ENCODE measurements around the gene TRPV6.

The TRPV6 gene

DNA sequence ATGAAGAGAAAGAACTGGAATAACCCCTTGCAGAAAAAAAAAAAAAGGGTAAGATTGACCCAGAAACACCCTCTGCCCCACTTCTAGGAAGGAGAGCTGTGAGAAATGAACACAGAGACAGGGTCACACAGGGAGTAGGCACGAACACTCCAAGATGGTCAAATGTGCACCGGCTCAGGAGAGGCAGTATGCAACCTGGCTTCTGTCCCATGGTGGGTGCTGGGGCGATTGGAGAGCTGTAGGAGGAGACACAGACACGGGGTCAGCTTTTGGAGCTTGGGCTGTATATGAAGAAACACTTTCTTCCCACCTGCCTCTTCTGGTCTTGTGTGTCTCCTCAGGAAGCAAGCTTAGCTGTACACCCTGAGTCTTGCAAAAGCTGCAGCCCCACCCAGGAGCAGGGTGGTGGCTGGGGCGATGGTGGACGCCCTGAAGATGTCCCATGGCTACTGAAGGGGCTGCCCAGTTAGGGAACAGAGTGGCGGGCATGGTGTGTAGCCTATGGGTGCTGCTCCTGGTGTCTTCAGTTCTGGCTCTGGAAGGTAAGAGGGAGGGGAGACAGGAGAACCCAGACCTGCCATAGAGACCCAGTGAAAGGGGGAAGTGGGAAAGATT, 22.7 kb downstream of the TRPV6 start:
- Histone ChIP-seq H3K27me3 (ENCODE audit: insufficient read depth, low read depth, severe bottlenecking) (no peaks in the 10 kb centered on the region), H3K4me3 (ENCODE audit: low read depth, low read length) (no peak overlapping the region)

GRCh38 chr7:142862351-142862750, 23.2 kb downstream of the TRPV6 start:
- Histone ChIP-seq H3K4me3 (ENCODE audit: low read depth, low read length) (no peak overlapping the region), H3K9me3 (ENCODE audit: severe bottlenecking) (no peaks in the 10 kb centered on the region), H3K36me3 (no peaks in the 10 kb centered on the region), H3K27ac (no peak overlapping the region), H3K27me3 (ENCODE audit: insufficient read depth, low read depth, severe bottlenecking) (no peaks in the 10 kb centered on the region)
- TF ChIP-seq, protein P1, sequence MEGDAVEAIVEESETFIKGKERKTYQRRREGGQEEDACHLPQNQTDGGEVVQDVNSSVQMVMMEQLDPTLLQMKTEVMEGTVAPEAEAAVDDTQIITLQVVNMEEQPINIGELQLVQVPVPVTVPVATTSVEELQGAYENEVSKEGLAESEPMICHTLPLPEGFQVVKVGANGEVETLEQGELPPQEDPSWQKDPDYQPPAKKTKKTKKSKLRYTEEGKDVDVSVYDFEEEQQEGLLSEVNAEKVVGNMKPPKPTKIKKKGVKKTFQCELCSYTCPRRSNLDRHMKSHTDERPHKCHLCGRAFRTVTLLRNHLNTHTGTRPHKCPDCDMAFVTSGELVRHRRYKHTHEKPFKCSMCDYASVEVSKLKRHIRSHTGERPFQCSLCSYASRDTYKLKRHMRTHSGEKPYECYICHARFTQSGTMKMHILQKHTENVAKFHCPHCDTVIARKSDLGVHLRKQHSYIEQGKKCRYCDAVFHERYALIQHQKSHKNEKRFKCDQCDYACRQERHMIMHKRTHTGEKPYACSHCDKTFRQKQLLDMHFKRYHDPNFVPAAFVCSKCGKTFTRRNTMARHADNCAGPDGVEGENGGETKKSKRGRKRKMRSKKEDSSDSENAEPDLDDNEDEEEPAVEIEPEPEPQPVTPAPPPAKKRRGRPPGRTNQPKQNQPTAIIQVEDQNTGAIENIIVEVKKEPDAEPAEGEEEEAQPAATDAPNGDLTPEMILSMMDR (IDR thresholded peaks at IDR 0.05; ENCODE audit: low read depth, low read length): no peak
- DNase-seq: no peak

More for the DNA sequence above, 22.7 kb downstream of the TRPV6 start:
- TF ChIP-seq, protein P1 (IDR thresholded peaks at IDR 0.05; ENCODE audit: low read depth, low read length): no peak
- H3K9me3 ChIP-seq (ENCODE audit: severe bottlenecking): no peaks in the 10 kb centered on the region
- no peak overlapping the region for H3K27ac ChIP-seq
- DNase-seq: no peak
- no peaks in the 10 kb centered on the region for H3K36me3 ChIP-seq

DNA sequence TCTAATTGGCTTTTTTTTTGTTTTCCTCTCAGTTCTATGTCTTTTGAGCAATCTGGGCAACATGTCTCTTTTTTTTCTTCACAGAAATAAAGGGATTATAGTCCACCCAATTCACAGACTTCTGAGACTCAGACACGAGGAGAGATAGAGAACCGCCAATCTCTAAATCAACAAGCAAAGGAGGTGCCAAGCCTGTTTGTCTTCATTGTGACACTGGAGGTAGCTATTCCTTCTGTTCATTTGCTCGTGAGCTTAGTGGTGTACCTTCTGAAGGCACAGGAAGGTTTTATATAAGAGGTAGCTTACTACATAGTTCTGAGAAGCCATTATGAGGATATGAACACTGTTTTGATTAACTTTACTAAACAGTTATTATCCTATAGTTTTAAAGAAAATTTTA, 24.6 kb downstream of the TRPV6 start:
- Histone ChIP-seq H3K27me3 (ENCODE audit: insufficient read depth, low read depth, severe bottlenecking) (no peaks in the 10 kb centered on the region), H3K9me3 (ENCODE audit: severe bottlenecking) (no peaks in the 10 kb centered on the region), H3K27ac (no peak overlapping the region), H3K36me3 (no peaks in the 10 kb centered on the region), H3K4me3 (ENCODE audit: low read depth, low read length) (no peak overlapping the region)
- no peak for DNase-seq
- TF ChIP-seq, protein P1 (IDR thresholded peaks at IDR 0.05; ENCODE audit: low read depth, low read length): no peak

DNA sequence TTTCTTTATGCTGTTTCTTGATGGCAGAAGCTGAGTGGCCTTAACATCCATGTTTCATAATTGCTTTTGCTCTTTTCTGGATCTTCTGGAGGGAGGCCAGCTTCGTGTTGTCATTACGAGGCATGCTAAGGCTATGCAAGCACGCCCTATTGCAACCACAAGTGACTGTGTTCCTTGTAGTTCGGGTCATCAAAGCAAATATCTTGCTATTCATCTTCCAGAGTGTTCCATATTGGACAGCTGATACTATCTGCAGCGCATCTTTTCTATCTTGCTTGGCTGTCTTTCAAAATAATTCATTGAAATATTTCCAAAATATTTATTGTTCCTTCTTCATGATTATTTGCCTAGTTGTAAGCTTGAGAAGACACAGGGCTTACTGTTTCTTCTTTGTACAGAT, 25.7 kb downstream of the TRPV6 start:
- Histone ChIP-seq H3K4me3 (ENCODE audit: low read depth, low read length) (no peak overlapping the region), H3K27me3 (ENCODE audit: insufficient read depth, low read depth, severe bottlenecking) (peaks cover 7% of the 10 kb centered on the region), H3K9me3 (ENCODE audit: severe bottlenecking) (no peaks in the 10 kb centered on the region), H3K36me3 (no peaks in the 10 kb centered on the region), H3K27ac (no peak overlapping the region)
- TF ChIP-seq, protein P1 (IDR thresholded peaks at IDR 0.05; ENCODE audit: low read depth, low read length): no peak
- DNase-seq: no peak

DNA sequence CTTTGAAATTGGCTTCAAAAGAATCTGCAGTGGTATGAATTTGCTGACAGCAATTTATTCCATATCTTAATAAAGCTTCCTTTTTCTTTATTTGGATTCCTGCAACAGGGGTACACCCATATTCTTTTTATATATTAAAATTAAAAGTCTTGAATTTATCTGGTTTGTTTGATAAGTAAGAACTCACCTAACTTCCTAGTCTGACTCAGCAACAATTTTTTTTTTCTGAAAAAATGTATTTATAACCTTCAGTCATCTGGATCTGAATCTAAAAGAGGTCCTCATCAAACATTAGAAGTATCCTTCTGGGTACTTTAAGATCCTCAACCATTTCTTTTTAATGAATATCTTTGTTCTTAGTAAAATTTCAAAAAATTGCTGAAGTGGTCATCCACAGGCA, 26.1 kb downstream of the TRPV6 start:
- no peak overlapping the region for H3K4me3 ChIP-seq (ENCODE audit: low read depth, low read length)
- DNase-seq: no peak
- H3K9me3 ChIP-seq (ENCODE audit: severe bottlenecking): no peaks in the 10 kb centered on the region
- peaks cover 7% of the 10 kb centered on the region for H3K27me3 ChIP-seq (ENCODE audit: insufficient read depth, low read depth, severe bottlenecking)
- TF ChIP-seq, protein P1 (IDR thresholded peaks at IDR 0.05; ENCODE audit: low read depth, low read length): no peak
- H3K36me3 ChIP-seq: no peaks in the 10 kb centered on the region
- no peak overlapping the region for H3K27ac ChIP-seq

- Histone ChIP-seq H3K36me3 (no peaks in the 10 kb centered on the region), H3K27me3 (ENCODE audit: insufficient read depth, low read depth, severe bottlenecking) (peaks cover 7% of the 10 kb centered on the region), H3K9me3 (ENCODE audit: severe bottlenecking) (no peaks in the 10 kb centered on the region), H3K4me3 (ENCODE audit: low read depth, low read length) (no peak overlapping the region), H3K27ac (no peak overlapping the region)
- TF ChIP-seq, protein P1 (IDR thresholded peaks at IDR 0.05; ENCODE audit: low read depth, low read length): no peak
- no peak for DNase-seq
Measured at GRCh38 chr7:142857625-142858024, 27.9 kb downstream of the TRPV6 start.
